Trophoblast cell (in vitro differentiated cells and primary cell): ENCODE data around the gene EXOSC7.

ENCODE experiments used
- DNase-seq, 2 donors: peaks; one replicate each; pipeline ENCODE4 v3.0.0-alpha.2; 2016
- H2AFZ ChIP-seq: 2 replicates; pipeline ENCODE4 v1.6.1; 2013; ENCODE audit warnings: low read length, moderate library complexity, mild to moderate bottlenecking; ENCODE audit not compliant: insufficient read depth, poor library complexity
- H2AK5ac ChIP-seq: 2 replicates; pipeline ENCODE4 v1.6.1; 2013; ENCODE audit warnings: mild to moderate bottlenecking, low read length
- H2BK120ac ChIP-seq: 2 replicates; pipeline ENCODE4 v1.6.1; 2013; ENCODE audit warnings: low read length, mild to moderate bottlenecking, moderate library complexity; ENCODE audit not compliant: insufficient read depth, poor library complexity
- H2BK12ac ChIP-seq: 2 replicates; pipeline ENCODE4 v1.6.1; 2013; ENCODE audit warnings: mild to moderate bottlenecking, low read length, moderate library complexity
- H2BK5ac ChIP-seq: 2 replicates; pipeline ENCODE4 v1.6.1; 2013; ENCODE audit warnings: low read length, low read depth, moderate library complexity, mild to moderate bottlenecking; ENCODE audit not compliant: poor library complexity
- H3K14ac ChIP-seq: 2 replicates; pipeline ENCODE4 v1.6.1; 2013; ENCODE audit warnings: mild to moderate bottlenecking, low read length
- H3K18ac ChIP-seq: 2 replicates; pipeline ENCODE4 v1.6.1; 2013; ENCODE audit warnings: mild to moderate bottlenecking, low read length
- H3K23ac ChIP-seq: 2 replicates; pipeline ENCODE4 v1.6.1; 2013; ENCODE audit warnings: low read length
- H3K27ac ChIP-seq: 2 replicates; pipeline ENCODE4 v1.5.1; 2013; ENCODE audit warnings: low read depth, mild to moderate bottlenecking, inconsistent platforms, low read length, moderate library complexity
- H3K27me3 ChIP-seq: 2 replicates; pipeline ENCODE4 v1.6.1; 2013; ENCODE audit warnings: inconsistent platforms, mild to moderate bottlenecking, low read length, moderate library complexity; ENCODE audit not compliant: insufficient read depth
- H3K36me3 ChIP-seq, 2 experiments: 1 replicate in 1 of 2; 2 replicates in 1 of 2; pipeline ENCODE4 v1.6.1; 2013; ENCODE audit warnings: low read length in 2 of 2, mild to moderate bottlenecking in 2 of 2, moderate library complexity in 1 of 2; ENCODE audit not compliant: insufficient read depth in 2 of 2, control insufficient read depth in 1 of 2
- H3K4ac ChIP-seq: 2 replicates; pipeline ENCODE4 v1.6.1; 2013; ENCODE audit warnings: low read depth, mild to moderate bottlenecking, low read length, moderate library complexity
- H3K4me1 ChIP-seq, 2 experiments: 1 replicate in 1 of 2; 2 replicates in 1 of 2; pipeline ENCODE4 v1.6.1; 2013; ENCODE audit warnings: low read length in 2 of 2, mild to moderate bottlenecking in 2 of 2, moderate library complexity in 1 of 2; ENCODE audit not compliant: insufficient read depth in 2 of 2, control insufficient read depth in 1 of 2
- H3K4me2 ChIP-seq: 2 replicates; pipeline ENCODE4 v1.6.1; 2013; ENCODE audit warnings: inconsistent platforms, mild to moderate bottlenecking, low read length, moderate library complexity
- H3K4me3 ChIP-seq: 2 replicates; pipeline ENCODE4 v1.5.1; 2013; ENCODE audit warnings: mild to moderate bottlenecking, low read depth, low read length, inconsistent platforms
- H3K79me1 ChIP-seq: one replicate; pipeline ENCODE4 v1.6.1; 2013; ENCODE audit warnings: low read length
- H3K79me2 ChIP-seq: 2 replicates; pipeline ENCODE4 v1.6.1; 2013; ENCODE audit warnings: low read length, mild to moderate bottlenecking; ENCODE audit not compliant: control insufficient read depth, insufficient read depth, poor library complexity
- H3K9ac ChIP-seq: 2 replicates; pipeline ENCODE4 v1.6.1; 2013; ENCODE audit warnings: mild to moderate bottlenecking, low read length
- H3K9me3 ChIP-seq: 2 replicates; pipeline ENCODE4 v1.6.1; 2013; ENCODE audit warnings: low read depth, mild to moderate bottlenecking, control low read depth, inconsistent platforms, low read length; ENCODE audit not compliant: insufficient read depth
- H4K12ac ChIP-seq: 2 replicates; pipeline ENCODE4 v1.6.1; 2013; ENCODE audit warnings: low read depth, mild to moderate bottlenecking, low read length, moderate library complexity
- H4K8ac ChIP-seq: 2 replicates; pipeline ENCODE4 v1.6.1; 2013; ENCODE audit warnings: low read depth, mild to moderate bottlenecking, low read length, moderate library complexity
- H4K91ac ChIP-seq: one replicate; pipeline ENCODE4 v1.6.1; 2013; ENCODE audit warnings: low read depth, mild to moderate bottlenecking, low read length, moderate library complexity
- WGBS: extraction: QIAGEN DNeasy Blood & Tissue Kit; methylation state at CpG from one replicate; pipeline ENCODE4 v1.1.7; 2013; ENCODE audit warnings: missing lambda C conversion rate; ENCODE audit not compliant: insufficient read length, insufficient coverage; ENCODE audit errors: extremely low coverage; 5-methylcytosine and 5-hydroxymethylcytosine counted together

Gene EXOSC7

GRCh38 chr3:45029661-45030060, 53.6 kb downstream of the EXOSC7 start:
- Histone ChIP-seq H2BK5ac (no peak overlapping the region), H2AK5ac (no peak overlapping the region), H2BK120ac (no peak overlapping the region), H3K14ac (no peak overlapping the region), H3K4ac (no peak overlapping the region), H4K12ac (no peak overlapping the region), H3K27ac (no peak overlapping the region), H4K8ac (no peak overlapping the region), H3K4me3 (no peak overlapping the region), H3K9me3 (peaks cover 5% of the 10 kb centered on the region), H3K79me1 (no peaks in the 10 kb centered on the region), H3K23ac (no peak overlapping the region), H2BK12ac (no peak overlapping the region), H3K36me3 (no peaks in the 10 kb centered on the region), H3K4me2 (no peak overlapping the region), H2AFZ (no peak overlapping the region), H3K18ac (no peak overlapping the region), H3K27me3 (no peaks in the 10 kb centered on the region), H3K79me2 (no peaks in the 10 kb centered on the region), H4K91ac (no peak overlapping the region), H3K9ac (no peak overlapping the region), H3K4me1 (peaks cover 0 to 5% of the 10 kb centered on the region in 2 experiments)
- WGBS: no CpG with 5 or more reads among the region's 5 CpGs
- DNase-seq: peak; percentile 86

GRCh38 chr3:45031531-45031930, 55.5 kb downstream of the EXOSC7 start:
- no peak overlapping the region for H2AK5ac ChIP-seq
- H4K8ac ChIP-seq: no peak overlapping the region
- no peak overlapping the region for H2BK12ac ChIP-seq
- H3K79me2 ChIP-seq: no peaks in the 10 kb centered on the region
- H2AFZ ChIP-seq: no peak overlapping the region
- peak; percentile 48 to 82 for DNase-seq
- no CpG with 5 or more reads among the region's 3 CpGs for WGBS
- H3K4me2 ChIP-seq: no peak overlapping the region
- no peaks in the 10 kb centered on the region for H3K36me3 ChIP-seq
- H3K4me1 ChIP-seq: peaks cover 0 to 9% of the 10 kb centered on the region in 2 experiments
- no peak overlapping the region for H4K12ac ChIP-seq
- no peak overlapping the region for H3K14ac ChIP-seq
- no peak overlapping the region for H3K9ac ChIP-seq
- H3K79me1 ChIP-seq: no peaks in the 10 kb centered on the region
- H3K27ac ChIP-seq: no peak overlapping the region
- H3K23ac ChIP-seq: no peak overlapping the region
- H3K4ac ChIP-seq: no peak overlapping the region
- no peak overlapping the region for H4K91ac ChIP-seq
- H3K27me3 ChIP-seq: peaks cover 11% of the 10 kb centered on the region
- H2BK5ac ChIP-seq: no peak overlapping the region
- no peak overlapping the region for H3K4me3 ChIP-seq
- no peak overlapping the region for H2BK120ac ChIP-seq
- peaks cover 3% of the 10 kb centered on the region for H3K9me3 ChIP-seq
- H3K18ac ChIP-seq: no peak overlapping the region

GRCh38 chr3:45032113-45032512, 56.1 kb downstream of the EXOSC7 start:
- H3K27ac ChIP-seq: no peak overlapping the region
- H3K23ac ChIP-seq: no peak overlapping the region
- H3K27me3 ChIP-seq: peaks cover 15% of the 10 kb centered on the region
- no peak overlapping the region for H3K9ac ChIP-seq
- H4K8ac ChIP-seq: no peak overlapping the region
- H2AK5ac ChIP-seq: no peak overlapping the region
- H3K9me3 ChIP-seq: peaks cover 3% of the 10 kb centered on the region
- no peaks in the 10 kb centered on the region for H3K79me2 ChIP-seq
- H4K12ac ChIP-seq: no peak overlapping the region
- no peak for DNase-seq
- no peak overlapping the region for H3K4me2 ChIP-seq
- H3K4ac ChIP-seq: no peak overlapping the region
- no peaks in the 10 kb centered on the region for H3K36me3 ChIP-seq
- H3K18ac ChIP-seq: no peak overlapping the region
- no peak overlapping the region for H2BK5ac ChIP-seq
- no peak overlapping the region for H3K4me3 ChIP-seq
- no peak overlapping the region for H2BK12ac ChIP-seq
- no peak overlapping the region for H2AFZ ChIP-seq
- no peak overlapping the region for H2BK120ac ChIP-seq
- no peaks in the 10 kb centered on the region for H3K79me1 ChIP-seq
- no peak overlapping the region for H3K14ac ChIP-seq
- peaks cover 0 to 7% of the 10 kb centered on the region in 2 experiments for H3K4me1 ChIP-seq
- no CpG with 5 or more reads among the region's 2 CpGs for WGBS
- no peak overlapping the region for H4K91ac ChIP-seq

GRCh38 chr3:45033791-45034190, 57.7 kb downstream of the EXOSC7 start:
- no peak overlapping the region for H2BK5ac ChIP-seq
- H3K4me2 ChIP-seq: no peak overlapping the region
- no peak overlapping the region for H4K8ac ChIP-seq
- H3K27me3 ChIP-seq: peaks cover 15% of the 10 kb centered on the region
- H2BK120ac ChIP-seq: no peak overlapping the region
- H3K4ac ChIP-seq: no peak overlapping the region
- no peak overlapping the region for H3K4me3 ChIP-seq
- no peak overlapping the region for H2BK12ac ChIP-seq
- H3K79me1 ChIP-seq: no peaks in the 10 kb centered on the region
- H3K23ac ChIP-seq: peak overlapping the region; percentile 2
- no peak overlapping the region for H2AFZ ChIP-seq
- no peak overlapping the region for H4K91ac ChIP-seq
- H2AK5ac ChIP-seq: no peak overlapping the region
- H3K9me3 ChIP-seq: peaks cover 3% of the 10 kb centered on the region
- H3K27ac ChIP-seq: no peak overlapping the region
- peaks cover 0 to 6% of the 10 kb centered on the region in 2 experiments for H3K4me1 ChIP-seq
- H3K14ac ChIP-seq: no peak overlapping the region
- H3K18ac ChIP-seq: no peak overlapping the region
- no peaks in the 10 kb centered on the region for H3K79me2 ChIP-seq
- H3K9ac ChIP-seq: no peak overlapping the region
- no peaks in the 10 kb centered on the region for H3K36me3 ChIP-seq
- H4K12ac ChIP-seq: no peak overlapping the region
- no peak for DNase-seq
- WGBS: no CpG with 5 or more reads among the region's 6 CpGs
